GM10266 (cell line): ENCODE data around the gene DNAH14.
"Not testable (repeated sequence)": the region's sequence is repeated elsewhere in the genome, so short reads cannot be mapped to it uniquely, and the experiment has no call there.

ENCODE experiments used
- DNase-seq: peaks from one replicate; pipeline ENCODE4 v3.0.0; 2012; ENCODE audit errors: extremely low spot score
- TF ChIP-seq, protein P1 (sequence below): IDR thresholded peaks from 2 replicates; pipeline ENCODE4 v1.5.1; 2012; ENCODE audit warnings: mild to moderate bottlenecking, low read depth; ENCODE audit not compliant: control insufficient read depth, insufficient read depth; ENCODE audit errors: missing control alignments

DNAH14 gene

DNA sequence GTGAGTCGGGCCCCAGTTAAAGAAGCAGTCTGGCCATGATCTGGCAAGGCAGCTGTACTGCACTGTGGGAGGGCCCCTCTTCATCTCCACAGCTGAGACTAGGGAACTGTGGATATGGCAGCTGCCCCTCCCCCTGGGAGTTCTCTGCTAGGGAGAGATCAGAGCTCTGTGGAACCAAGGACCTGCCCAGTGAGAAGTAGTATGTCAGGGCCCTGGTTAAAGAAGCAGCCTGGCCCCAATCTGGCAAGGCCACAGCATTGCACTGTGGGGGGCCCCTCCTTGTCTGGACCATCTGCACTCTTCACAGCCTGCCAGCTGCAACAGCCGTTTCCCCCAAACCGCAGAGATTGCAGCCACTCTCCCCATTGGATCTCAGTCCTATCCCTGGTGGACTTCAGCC is 208.5 kb downstream of the DNAH14 start:
- DNase-seq, result no peak
- TF ChIP-seq, protein P1, sequence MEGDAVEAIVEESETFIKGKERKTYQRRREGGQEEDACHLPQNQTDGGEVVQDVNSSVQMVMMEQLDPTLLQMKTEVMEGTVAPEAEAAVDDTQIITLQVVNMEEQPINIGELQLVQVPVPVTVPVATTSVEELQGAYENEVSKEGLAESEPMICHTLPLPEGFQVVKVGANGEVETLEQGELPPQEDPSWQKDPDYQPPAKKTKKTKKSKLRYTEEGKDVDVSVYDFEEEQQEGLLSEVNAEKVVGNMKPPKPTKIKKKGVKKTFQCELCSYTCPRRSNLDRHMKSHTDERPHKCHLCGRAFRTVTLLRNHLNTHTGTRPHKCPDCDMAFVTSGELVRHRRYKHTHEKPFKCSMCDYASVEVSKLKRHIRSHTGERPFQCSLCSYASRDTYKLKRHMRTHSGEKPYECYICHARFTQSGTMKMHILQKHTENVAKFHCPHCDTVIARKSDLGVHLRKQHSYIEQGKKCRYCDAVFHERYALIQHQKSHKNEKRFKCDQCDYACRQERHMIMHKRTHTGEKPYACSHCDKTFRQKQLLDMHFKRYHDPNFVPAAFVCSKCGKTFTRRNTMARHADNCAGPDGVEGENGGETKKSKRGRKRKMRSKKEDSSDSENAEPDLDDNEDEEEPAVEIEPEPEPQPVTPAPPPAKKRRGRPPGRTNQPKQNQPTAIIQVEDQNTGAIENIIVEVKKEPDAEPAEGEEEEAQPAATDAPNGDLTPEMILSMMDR, result no peak

DNA sequence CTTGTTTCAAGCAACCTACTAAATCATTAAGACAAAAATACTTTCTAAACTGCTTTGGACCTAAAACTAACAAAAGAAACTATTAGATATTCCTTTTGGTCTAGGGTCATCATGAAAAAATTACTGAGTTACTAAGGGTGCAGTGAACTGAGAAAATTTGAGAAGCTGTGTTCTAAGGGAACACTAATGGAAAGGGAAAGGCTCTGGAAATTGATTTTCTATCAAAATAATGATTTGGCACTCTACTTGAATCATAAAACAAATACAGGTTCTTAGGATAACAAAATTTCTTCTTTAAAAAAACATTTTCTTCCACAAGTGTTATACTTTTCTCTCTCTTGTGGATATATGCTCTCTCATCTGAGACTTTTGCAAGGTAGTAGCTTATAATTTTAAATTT is 213.5 kb downstream of the DNAH14 start:
- DNase-seq, result no peak
- TF ChIP-seq, protein P1, result no peak

DNA sequence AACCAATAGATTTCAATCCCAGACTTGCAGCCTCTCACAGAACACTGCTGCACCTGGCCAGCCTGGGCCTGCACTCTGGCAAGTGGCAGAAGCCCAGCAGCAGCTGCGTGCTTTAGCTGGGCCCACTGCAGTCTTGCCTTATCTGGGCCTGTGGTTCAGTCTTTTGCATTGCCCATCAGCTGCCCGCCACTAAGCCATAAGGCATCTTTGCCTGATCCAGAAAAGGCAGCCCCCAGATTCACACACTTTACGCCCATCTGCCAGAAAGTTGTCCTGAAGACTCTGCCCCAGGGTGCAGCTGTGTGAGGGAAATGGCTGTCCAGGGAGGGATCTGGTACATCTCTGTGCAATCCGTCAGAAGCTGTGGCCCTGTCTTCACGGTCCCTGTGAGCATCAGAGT is 217.0 kb downstream of the DNAH14 start:
- TF ChIP-seq, protein P1, result no peak
- DNase-seq, result no peak

DNA sequence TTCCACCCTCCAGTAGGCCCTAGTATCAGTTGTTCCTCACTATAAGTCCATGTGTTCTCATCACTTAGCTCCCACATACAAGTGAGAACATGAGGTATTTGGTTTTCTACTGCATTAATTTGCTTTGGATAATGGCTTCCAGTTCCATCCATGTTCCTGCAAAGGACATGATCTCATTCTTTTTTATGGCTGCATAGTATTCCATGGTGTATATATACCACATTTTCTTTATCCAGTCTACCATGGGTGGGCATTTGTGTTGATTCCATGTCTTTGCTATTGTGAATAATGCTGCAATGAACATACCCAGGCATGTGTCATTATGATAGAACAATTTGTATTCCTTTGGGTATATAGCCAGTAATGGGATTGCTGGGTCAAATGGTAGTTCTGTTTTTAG is 218.3 kb downstream of the DNAH14 start:
- DNase-seq, result not testable (repeated sequence)

DNA sequence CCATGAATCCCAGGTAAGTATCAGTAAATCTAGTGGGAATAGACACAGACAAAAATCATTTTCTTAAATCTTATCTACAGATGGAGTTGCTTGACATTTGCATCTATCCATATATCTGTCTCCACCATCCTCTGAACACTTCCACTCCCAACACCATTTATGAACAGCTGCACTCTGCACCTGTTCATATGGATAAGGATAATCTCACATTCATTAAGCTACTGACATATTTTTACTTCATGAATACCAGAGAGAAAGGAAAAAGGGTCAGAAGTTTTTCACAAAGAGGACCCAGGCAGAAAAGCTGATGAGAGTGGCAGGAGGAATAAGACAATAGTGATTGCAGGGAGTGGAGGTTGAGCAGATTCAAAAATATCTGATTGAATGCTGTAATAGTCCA is 222.6 kb downstream of the DNAH14 start:
- TF ChIP-seq, protein P1, result no peak
- no peak for DNase-seq

DNA sequence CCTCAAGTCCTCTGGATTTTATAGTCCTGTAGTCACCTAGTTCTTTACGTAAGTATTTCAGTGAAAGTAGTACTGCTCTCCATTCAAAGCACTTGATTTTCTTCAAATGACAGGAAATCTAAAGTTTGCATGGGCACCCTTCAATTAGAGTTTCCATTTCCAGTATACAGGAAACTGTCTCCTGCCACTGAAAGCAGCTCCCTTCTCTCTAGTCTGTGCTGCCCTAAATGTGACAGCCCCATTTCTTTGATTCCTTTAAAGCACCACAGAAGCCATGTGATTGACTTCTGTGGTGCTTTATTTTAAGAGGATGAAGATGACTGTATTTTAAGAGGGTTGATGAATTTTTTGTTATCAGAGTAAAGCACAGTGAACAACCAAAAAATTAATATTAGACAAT is 226.1 kb downstream of the DNAH14 start:
- DNase-seq, result no peak
- TF ChIP-seq, protein P1, result no peak

DNA sequence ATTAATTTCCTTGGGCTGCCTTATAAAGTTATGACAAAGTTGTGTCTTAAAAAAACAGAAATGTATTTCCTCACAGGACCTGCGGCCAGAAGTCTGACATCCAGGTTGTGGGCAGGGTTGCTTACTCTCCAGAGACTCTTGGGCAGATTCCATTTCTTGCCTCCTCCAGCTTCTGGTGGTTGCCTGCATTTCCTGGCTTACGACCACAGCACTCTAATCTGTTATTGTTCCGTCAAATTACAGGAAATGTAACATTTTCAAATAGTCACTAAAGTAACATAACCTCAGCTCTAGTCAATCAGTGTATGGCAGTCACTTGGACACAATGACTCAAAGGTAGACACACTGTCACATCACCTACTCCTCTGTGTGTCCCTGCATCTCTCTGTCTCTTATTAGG is 226.8 kb downstream of the DNAH14 start:
- no peak for DNase-seq
- TF ChIP-seq, protein P1, result no peak

DNA sequence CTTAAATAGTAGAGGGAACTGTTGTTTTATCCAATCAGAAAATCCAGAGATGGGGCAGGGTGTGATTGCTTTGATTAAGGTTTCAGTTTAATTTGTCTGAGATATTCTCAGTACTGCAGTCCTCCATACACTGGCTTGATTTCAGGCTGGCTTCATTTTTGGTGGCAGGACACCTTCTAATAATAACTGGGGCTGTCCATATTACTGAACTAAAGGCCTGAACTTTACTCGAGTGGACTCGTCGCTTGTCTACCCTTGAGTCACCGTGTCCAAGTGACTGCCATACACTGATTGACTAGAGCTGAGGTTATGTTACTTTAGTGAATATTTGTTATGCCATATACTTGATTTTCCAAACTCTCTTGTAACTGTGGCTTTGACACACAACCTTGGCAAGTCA is 228.8 kb downstream of the DNAH14 start:
- TF ChIP-seq, protein P1, result no peak
- no peak for DNase-seq
